Activated T-cell treated with anti-CD3 and anti-CD28 coated beads for 48 hours (primary cell): Measurements from ENCODE around the gene DIPK1C.

ENCODE experiments used
- DNase-seq: peaks from one replicate; pipeline ENCODE4 v3.0.0-alpha.2; 2020; ENCODE audit warnings: low read depth

The DIPK1C gene

DNA sequence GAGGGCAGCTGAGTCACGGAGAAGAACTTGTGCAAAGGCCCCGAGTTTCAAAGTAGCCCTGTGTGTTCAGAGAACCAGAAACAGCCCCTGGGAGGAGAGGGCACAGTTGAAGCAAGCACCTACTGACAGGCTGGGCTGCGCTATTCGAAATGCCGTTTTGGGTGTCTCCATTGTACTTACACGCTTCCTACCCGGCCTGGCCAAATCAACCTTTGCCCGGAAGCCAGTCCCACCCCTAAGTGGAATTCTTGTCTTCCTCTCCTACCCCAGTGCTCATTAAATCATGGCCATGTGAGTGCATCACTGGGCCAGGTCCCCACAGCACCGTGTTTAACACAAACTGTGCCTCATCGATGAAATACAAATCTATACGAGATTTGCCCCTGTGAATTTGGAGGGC lies 6.0 kb downstream of the DIPK1C start:
- DNase-seq = no peak

DNA sequence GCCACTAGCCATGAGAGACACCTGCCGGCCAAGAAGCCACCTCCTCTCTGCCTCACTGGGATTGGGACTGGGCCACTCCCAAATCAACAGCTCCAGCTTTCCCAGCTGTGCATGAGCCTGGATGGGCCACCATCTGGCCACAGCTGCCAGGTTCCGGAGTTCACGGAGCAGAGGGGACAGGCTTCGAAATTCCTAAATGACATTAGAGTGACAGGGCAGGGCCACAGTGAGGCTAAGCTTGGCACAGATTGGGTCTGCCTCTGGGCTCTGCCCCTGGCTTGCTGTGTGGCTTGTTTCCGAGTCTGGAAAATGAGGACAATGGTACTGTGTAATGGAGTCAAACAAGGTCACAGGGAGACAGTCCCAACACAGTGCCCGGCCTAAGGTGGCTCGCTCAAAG lies 6.5 kb downstream of the DIPK1C start:
- DNase-seq = no peak

DNA sequence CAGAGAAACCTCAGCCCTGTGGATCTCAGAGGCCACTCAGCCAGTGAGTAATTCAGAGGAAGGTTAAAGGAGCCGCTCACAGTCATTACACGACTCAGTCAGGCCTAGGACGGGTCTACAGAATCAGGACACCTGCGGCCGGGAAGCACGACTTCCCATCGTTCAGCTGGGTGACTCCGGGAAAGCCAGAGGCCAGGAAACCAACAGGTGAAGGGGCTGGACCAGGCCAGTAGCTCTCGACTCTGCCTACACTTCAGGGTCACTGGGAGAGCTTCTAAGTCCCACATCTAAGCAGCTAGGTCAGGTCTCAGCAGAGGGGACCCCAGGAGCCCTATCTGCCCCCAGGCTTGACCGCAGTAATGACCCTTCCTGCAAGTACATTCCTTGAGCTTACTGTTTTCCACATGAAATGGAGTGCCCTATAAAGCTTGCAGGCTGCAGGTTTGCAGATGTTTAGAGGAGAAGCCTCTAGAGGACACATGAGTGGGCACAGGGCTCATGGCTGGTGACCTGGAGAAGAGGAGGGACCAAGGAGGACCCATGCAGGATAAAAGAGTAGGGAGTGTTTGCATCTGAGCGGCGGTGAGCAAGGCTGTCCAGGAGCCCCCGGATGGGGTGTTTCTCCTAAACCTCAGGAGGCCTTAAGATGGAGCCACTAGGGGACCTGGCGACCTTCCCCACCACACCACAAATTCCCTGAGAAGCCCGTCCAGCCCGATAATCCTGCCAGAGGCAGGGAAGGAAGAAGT lies 9.5 kb downstream of the DIPK1C start:
- DNase-seq = no peak

DNA sequence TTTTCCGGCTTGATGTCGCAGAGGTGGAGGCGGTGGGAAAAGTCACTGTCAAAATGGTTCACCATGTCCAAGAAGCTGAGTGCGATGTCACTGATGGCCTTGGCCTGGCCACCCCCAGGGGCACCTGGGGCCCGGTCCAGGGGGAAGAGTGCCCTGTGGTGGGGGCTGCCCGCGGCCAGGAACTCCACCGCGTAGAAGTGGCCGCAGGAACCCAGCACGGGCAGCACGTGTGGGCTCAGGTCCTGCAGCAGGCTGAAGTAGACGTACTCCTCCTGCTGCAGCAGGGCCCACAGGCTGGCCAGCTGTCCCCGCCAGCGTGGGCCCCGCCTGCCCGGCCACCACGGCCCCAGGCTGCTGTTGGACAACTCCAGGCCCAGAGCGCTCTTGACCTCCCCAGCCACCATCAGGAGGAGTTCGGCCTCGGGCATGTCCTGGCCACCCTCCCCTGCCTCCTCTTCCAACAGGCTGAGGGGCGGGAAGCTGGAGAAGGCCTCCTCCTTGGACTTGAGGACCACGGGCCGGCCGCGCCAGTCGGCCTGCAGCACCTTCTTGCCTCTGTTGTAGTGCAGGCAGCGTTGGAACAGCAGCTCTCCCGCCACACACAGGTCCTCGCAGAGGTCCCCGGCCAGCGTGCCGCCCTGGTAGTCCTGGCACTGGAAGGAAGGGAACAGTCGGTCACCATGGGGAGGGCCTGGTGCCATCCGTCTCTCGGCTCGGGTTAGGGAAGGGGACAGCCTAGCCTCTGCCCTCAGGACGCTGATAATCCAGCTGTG lies 10.3 kb downstream of the DIPK1C start:
- no peak for DNase-seq

DNA sequence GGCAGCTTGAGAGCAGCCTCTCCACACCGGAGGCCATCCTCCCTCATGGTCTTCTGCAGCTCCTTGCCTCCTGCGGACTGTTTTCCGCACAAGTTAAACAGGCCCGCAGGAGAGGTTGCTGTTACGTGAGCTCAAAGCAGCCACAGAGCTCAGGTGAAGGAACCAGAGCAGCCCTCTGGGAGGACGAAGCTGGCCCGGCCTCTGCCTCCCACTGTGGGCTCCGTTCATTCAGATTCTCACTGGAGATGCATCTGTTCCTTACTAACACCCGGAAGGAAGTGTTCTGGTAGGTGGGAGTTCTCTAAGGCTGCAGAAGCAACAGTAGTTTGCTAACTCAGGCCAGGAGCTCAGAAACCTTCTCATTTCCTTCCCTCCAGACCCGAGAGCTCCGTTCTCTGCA lies 10.9 kb downstream of the DIPK1C start:
- DNase-seq = no peak

DNA sequence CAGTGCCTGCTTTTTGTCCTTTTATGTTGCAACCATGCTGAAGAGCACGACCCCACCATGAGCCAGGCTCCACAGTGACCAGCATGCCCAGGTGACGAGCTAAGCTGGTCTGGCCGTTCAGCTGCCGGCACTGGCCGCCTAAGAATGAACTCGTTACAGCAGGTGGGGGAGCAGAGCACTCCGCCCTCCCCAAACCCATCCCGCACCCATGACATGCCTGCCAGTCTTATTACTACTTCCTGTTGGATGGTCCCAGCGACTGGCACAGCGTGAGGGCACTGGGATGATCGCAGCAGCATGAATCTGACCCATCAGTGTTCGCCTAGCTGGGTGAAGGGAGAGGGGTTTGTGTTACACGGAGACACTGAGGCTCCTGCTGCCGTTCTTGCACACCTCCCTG lies 11.5 kb downstream of the DIPK1C start:
- DNase-seq = no peak

DNA sequence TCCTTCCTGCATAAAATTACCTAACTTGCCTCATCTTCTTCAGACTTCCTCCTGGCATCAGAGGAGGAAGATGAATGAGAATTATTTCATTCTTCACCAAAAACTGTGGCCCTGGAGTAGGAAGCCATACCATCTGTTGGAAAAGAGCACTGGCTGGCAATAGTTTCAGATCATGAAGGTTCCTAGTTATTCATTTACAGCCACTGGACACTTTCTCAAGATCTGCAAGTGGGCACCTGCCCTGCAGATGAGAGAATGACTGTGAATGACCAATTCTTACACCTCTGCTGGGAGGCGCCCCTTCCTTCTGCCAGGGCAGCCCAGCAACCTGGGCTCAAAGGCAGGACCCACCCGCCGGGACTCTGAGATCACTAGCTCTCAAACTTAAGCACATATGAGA lies 13.0 kb downstream of the DIPK1C start:
- no peak for DNase-seq

DNA sequence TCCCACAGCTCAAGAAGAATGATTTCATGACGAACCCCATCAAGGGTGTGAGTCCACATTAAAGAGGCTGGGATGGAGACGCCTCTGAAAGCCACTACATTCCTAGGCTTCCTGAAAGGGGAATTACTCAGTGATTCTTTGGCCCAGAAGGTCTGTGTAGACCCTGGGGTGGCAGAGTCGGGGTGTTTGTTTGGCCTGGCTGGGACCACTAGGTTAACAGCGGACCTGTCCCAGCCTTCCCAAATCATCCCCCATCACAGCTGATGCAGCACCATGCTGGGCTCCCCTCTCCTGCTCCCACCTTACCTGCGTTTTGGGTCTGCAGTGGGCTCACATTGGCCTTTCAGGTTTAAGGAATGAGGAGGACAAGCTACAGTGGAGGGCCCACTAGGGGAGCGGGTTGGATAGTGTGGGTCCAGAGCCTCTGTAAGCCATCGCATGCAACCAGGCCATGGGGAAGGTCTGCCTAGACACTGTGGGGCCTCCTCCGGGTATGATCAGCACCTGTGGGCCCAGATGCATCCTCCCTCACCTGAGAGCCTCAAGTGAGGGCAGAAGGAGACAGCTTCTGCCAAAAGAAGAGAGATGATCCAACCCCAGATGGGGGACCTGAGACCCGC lies 16.2 kb downstream of the DIPK1C start:
- DNase-seq = no peak

DNA sequence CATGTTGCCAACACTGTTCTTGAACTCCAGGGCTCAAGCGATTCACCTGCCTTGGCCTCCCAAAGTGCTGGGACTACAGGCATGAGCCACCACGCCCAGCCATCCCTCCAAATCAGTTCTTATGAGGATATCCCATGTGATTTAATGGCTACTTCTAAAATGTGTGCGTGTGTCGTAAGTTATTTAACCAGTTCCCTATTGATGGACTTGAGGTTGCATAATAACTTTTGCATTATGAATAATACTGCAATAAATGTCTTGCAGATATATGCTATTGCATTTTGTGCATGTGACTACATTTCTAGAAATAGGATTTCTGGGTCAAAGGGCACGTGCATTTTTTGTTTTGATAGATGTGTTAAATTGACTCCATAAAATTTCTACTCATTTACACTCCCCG lies 19.0 kb downstream of the DIPK1C start:
- DNase-seq = no peak

DNA sequence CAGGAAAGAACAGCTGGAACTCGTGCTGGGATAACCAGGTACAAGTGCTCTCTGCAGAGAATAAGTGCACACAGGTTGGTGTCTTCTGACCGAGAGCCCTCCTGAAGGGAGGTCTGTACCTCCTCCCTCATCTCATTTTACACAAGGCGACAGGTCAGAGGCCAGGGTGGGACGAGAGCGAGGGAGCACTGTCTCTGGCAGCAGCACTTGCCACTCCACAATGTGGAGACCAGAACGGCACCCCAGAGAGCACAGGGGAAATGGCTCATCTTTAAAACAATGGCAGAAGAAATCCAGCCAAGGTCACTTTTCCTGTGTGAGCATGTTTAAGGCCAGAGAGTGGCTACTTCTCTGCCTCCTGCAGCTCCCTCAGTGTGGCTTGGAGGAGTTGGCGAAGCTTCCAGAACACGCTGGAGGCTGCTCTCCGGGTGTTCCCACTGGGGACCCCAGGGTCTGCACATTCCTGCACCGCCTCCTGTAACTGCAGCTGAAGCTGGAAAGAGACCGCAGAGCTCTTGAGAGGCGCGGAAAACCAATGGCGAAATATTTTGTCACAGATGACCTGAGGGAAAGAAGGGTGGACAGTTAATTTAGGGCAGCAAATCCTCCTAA lies 20.8 kb downstream of the DIPK1C start:
- no peak for DNase-seq

DNA sequence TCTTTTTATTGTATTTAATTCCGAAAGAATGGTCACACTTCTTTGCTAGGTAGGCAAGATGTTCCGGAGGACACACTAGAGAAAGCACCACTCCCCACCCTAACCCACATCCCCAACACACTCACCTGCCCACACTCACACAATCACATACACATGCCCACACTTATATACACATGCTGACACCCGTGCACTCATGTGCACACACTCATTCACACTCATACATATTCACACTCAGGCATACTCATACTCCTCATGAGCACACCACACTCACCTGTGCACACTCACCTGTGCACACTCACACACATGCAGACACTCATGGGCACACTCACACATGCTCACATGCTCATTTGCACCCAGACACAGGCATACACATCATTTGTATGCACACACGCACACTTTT lies 21.4 kb downstream of the DIPK1C start:
- DNase-seq = no peak

DNA sequence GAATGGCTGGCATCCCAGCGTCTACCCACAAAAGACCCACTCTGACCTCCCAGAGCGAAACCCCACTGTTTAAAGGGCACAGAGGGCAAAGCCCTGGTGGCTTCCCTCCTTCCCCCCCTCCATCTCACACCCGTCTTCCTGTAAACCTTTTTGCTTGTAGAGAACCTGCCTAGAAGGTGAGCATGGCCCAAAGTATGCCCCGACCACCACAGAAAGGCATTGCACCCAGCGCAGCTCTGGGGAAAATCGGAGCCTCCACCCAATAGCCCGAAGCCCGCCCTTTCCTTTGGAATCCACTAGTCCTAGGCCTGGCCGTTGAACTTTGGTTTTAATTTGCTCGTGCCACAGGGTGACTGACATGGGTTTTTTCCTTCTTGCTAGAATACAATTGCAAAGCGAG lies 22.6 kb downstream of the DIPK1C start:
- DNase-seq = no peak

DNA sequence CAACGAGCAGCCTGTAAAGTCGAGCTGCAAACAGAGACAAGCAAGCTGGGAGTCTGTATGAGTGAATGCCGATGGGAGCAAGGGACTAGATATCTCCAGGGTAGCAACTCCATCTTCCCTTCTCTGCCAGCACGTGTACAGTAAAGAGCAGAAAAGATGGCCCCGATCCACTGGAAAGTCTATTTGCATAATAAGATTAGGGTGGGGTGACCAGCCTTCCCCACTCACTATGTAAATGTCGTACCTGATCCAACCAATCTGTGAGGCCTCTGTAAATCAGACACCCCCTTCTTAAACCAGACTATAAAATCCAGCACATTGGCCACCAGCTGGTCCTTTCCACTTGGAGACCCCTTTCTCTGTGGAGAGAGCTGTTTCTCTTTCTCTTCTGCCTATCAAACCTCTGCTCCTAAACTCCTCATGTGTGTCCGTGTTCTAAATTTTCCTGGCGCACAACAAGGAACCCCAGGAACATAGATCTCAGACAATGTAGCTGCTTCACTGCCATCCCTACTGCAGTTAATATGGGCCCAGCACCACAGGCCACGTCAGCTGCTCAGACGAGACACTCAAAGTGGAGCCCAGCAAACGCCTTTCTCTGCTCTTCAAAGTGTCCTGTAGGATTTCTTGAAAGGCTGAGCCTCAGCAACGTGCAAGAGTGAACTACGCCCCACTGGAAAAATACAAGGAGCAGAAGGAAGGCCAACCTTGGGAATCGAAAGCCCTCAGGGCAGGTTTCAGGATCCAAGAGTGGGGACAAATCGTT lies 26.1 kb downstream of the DIPK1C start:
- DNase-seq = no peak

DNA sequence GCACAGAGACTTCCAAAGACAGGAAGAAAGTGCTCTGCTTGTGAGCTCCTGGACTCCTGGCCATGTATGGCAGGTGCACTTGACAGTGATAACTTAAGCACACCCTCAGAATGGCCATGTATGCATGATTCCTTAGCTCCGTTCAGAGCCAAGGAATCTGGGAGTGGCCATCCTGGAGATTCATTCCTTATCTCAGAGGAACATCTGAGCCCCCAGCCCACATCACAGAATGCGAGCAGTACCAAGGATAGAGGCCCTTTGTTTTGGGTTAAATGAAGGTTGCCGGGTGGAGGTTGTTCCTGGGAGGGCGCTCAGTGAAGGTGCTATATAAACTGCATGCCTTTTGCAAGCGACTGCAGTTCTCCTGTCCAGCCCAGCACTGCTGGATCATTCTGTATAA lies 26.9 kb downstream of the DIPK1C start:
- DNase-seq = no peak

DNA sequence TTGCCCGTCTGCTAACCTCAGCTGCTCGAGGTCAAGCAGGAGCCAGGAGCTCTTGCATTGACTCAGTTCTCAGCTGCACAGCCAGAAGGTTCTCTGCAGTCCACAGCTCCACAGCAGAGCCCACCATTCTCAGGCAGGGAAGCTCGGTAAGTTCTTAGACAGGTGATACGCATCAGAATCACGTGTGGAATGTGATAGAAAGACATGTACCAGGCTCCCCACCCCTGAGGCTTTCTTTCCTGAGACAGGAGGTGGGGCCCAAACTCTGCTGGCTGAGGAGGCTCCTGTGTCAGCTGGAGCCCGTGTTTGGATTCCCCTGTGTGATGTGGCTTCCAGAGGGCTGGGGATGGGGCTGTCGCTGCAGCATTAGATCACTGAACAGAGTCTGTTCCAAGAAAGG lies 28.0 kb downstream of the DIPK1C start:
- no peak for DNase-seq

DNA sequence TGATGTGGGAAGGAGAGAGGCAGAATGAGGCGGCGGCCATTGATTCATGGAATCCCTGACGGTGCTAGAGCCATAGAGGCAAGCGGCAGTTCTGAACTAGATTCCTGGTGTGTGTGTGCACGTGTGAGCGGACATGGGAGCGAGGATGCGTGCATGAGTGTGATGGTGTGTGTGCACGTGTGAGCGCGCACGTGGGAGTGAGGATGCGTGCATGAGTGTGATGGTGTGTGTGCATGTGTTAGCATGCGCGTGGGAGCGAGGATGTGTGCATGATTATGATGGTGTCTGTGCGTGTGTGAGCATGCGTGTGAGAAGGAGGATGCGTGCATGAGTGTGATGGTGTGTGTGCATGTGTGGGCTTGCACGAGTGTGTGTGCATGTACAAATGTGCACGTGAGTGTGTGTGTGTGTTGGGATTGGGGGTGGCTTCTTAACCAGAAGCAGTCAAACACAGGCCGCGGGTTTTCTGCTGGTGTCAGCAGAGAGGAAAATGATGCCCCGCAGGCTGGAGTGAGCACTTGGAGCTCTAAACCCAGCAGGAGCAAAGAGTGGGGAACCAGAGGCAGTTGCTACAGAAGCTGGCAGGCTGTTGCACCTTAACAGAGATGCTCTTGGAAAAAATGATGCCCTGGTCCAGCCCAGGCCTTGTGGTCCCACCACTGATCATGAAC lies 29.5 kb downstream of the DIPK1C start:
- no peak for DNase-seq

DNA sequence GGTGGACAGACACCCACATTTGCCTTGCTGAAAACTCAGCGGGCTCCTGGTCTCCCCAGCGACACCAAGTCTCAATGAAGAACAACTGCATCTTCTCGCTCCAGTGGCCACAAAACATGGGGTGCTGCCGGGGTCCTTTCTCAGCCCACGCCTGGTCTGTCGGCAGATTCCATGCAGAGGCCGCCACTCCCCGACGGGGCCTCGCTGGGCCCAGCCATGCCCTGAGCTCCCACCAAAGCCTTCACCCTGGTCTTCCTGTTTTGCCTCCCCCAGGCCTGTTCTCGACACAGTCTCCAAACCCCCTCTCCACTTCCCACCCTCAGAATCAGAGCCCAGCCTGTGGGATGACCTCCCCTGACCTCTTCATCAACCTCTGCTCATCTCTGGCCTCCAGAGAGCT lies 31.2 kb downstream of the DIPK1C start:
- no peak for DNase-seq

DNA sequence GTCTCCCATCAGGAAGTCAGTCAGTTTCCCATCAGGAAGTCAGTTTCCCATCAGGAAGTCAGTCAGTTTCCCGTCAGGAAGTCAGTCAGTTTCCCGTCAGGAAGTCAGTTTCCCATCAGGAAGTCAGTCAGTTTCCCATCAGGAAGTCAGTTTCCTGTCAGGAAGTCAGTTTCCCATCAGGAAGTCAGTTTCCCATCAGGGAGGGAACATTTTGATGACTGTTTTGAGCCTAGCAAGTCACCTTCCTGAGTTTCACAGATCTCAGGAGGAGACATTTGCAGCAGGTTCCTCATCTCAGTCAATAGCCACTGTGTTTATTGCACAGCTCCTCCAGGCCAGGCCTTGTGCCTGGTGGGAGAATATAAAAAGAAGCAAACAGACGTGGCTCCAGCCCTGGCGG lies 31.9 kb downstream of the DIPK1C start:
- no peak for DNase-seq

DNA sequence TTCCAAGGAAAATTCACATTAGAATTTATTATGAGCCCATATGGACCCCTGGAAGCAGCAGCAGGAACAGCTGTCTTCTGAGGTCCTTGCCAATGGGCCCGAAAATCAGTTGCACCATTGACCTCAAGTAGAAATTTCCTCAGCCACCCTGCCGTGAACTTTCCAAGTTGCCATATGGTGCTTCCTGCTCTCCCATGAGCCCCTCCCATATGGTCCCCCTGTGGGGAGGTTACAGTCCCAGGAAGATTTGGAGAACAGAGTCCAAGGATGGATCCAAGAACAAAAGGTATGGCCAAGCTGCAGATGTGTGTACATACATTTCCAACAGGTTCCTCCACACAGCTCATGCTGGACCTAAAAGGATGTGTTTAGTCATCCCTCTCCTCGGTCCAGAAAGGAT lies 34.6 kb downstream of the DIPK1C start:
- DNase-seq = no peak

DNA sequence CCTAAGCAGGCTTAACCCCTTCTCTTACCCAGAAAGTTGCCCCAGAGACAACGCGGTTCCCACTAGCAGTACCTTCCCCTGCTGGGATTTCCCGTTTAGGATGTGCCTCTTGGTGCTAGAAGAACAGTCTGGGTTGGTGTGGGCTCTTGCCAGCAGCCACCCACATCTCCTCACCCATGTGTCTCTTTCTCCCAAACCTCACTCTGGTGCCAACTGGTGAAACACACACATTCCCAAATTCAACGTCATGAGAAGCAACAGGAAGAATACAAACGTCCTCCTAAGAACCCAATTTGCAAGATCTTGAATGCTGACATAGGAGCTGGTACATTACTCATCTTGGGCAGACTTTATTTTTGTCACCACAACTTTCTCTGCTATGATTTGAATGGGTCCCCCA lies 36.2 kb downstream of the DIPK1C start:
- DNase-seq = no peak

DNA sequence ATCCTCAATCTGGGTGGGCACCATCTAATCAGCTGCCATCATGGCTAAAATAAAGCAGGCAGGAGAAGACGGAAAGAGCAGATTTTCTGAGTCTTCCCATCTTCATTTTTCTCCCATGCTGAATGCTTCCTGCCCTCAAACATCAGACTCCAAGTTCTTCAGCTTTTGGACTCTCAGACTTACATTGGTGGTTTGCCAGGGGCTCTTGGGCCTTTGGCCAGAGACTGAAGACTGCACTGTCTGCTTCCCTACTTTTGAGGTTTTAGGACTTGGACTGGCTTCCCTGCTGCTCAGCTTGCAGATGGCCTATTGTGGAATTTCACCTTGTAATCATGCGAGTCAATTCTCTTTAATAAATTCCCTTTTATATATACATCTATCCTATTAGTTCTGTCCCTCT lies 36.6 kb downstream of the DIPK1C start:
- no peak for DNase-seq

DNA sequence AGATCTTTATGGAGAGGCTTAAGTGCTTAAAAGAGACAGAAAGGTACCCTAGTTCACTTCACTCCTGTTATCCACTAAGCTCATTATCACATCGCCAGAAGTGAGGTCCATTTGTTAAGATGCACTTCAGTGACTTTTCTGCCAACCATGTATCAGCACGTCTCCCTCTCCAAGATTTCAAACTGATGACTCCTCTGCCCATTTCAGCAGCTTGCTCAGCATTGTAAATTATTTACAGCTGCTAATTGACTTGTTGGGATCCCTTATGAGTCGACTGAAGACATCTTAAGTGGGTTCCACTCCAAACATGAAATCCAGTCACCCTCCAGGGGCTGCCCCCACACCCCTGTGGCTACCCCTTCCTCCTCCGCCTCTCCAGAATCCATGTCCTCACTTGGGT lies 37.3 kb downstream of the DIPK1C start:
- no peak for DNase-seq
